Muscle of arm (tissue), 12 donors: ENCODE measurements around the gene LHFPL3. TPM values are rescaled to one million over a fixed set of nuclear protein-coding genes. Genes with fewer than 3 reads are reported as not detected.
"Not testable (repeated sequence)": the region's sequence is repeated elsewhere in the genome, so short reads cannot be mapped to it uniquely, and the experiment has no call there.

Experiments
- DNase-seq: peaks from one replicate; pipeline ENCODE4 v3.0.0-alpha.2; 2013
- polyA plus RNA-seq, 12 donors: library from polyadenylated mRNA; unstranded; fragments of 120-200 nt; gene quantifications; one replicate each; pipeline ENCODE4 v1.2.1, GENCODE V29; 2013; ENCODE audit not compliant: insufficient read length in 12 of 12

The LHFPL3 gene
- polyA plus RNA-seq, 12 donors, result 0.10 to 0.33 (median 0.14) TPM; not detected in 8

DNA sequence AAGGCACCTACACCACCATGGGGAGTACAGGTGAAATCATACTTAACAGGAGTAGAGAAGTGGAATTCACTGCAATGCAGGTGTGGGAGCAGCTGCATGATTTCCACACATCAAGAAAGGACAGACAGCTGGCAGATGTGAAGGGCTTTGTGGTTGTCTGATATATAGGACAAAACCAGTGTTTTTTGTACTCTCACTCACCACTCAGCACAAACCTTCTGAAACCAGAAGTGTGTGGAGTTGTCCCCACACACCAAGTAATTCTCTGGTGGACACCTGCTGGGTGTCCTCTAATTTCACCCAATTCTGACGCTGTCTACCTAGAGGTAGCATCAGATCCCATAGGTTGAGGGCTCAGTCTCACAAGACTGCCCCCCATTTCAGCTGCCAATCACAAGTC lies 357.9 kb downstream of the LHFPL3 start:
- DNase-seq, result no peak

DNA sequence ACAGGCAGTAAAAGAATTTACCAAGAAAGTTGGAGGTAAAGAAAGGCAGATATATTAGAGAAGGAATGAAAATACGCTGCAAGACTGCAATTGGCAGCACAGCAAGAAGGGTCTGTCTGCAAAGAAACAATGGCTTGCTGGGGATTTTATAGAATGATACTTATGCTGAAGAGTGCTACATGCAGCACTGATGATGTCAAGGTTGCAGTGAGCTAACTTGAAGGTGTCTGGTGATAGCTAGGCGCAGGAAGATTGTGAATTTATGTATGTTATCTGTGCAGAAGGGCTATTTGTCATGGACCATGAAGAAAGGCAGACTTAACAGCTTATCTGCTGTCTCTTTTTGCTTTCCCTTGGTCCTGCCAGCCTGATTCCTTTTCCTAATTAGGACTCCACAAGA lies 366.3 kb downstream of the LHFPL3 start:
- no peak for DNase-seq

DNA sequence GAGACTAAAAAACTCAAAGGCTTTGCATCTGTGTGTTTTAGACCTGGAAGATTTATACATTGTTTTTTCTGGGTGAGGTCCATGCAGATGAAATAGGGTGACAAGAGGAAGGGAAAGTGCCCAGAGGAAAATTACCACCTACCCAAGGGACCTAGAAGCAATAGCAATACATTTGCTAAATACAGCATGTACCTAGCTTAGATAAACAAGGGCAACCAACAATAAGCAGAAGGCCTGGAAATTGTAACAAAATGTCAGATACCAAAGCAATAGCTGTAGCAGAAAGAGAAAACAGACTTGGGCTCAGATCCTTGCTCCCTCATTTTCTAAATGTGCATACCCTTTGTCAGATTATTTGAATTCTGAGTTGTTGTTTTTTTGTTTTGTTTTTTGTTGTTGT lies 367.2 kb downstream of the LHFPL3 start:
- DNase-seq, result no peak

DNA sequence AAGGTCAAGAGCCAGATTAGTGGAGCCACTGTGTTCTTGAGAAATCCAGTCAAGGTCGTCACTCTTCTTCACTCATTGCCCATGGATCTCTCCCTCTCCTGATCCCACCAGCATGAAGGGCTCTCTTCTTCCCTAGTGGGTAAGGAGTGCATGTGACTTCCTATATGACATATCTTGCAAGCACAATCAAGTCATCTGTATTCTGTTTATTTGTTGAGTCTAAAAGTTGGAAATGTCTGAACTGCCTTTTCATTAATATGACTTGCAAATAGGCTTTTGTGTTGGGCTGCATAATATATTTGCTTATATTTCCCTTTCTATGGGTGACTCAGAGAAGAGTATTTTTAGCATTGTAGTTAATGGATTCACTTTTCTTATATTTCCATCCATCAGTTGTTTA lies 371.9 kb downstream of the LHFPL3 start:
- no peak for DNase-seq

DNA sequence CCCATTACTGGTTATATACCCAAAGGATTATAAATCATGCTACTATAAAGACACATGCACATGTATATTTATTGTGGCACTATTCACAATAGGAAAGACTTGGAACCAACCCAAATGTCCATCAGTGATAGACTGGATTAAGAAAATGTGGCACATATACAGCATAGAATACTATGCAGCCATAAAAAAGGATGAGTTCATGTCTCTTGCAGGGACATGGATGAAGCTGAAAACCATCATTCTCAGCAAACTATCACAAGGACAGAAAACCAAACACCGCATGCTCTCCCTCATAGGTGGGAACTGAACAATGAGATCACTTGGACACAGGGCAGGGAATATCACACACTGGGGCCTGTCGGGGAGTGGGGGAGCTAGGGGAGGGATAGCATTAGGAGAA lies 392.6 kb downstream of the LHFPL3 start:
- DNase-seq, result not testable (repeated sequence)

DNA sequence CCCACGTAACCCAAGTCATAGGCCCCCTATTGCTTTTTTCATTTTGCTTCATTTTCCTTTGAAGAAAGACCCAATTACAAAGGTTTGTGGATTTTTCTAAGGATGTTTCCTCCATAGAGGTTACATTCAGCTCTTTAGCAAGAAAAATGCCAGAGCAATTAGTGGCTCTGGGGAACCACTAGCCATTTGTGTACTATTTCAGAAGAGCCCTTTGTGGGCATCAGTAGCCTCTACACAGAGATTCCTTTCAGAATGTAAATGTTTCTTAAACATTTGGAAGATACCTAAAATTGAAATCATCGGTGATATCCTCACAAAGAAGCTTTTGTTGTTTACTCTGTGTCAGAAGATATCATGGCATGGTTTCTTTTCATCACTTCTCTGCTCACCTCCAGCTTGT lies 394.6 kb downstream of the LHFPL3 start:
- DNase-seq, result no peak

DNA sequence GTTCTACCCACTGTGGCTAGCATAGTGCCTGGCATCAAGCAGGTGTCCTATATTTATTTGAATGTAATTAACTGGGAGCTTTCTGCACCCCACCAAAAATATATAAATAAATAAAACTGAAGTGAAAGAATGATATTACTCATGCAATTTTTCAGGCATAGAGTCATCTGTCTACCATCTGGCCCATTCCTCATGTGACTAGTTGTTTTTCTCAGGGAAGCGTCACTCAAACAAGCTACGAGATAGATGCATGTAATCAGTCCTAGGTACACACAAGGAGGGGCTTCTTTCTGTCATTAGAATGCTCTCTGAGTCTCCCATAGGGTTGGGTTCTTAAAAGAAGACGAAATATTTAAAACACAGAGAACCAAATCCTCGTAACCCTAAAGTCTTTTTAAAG lies 430.1 kb downstream of the LHFPL3 start:
- no peak for DNase-seq

DNA sequence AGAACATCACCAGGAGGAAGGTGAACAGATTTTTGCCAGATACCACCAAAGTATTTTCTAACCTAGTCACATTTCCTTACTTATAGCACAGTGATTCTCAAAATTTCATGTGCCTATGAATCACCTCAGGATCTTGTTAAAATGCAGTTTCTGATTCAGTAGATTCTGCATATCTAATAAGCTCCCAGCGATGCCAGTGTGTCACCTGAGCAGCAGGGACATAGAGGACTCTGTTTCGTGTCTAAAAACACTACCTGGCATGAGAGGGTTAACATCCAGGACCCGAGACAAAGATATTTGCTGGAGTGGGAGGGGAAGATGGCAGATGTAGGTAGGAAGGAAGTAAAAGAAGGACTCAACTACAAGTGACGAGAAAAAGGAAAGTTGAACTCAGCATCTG lies 433.5 kb downstream of the LHFPL3 start:
- no peak for DNase-seq

DNA sequence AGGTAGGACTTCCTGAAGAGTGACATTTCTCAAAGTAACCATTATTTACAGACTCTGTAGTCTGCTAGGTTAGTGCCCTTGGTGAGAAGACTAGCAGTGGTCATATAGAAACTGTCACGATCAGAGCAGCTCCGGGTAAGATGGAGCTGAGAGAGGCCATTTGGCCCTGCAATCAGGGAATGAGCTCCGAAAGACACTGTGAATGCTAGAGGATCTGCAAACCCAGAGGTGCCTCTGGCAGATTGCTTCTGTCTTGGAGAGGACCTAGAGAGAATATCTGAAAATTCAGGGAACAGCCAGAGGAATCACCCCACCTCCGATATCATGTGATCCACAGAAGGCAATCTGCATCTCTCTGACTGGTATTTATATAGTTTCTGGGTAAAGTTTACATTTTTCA lies 438.7 kb downstream of the LHFPL3 start:
- no peak for DNase-seq

DNA sequence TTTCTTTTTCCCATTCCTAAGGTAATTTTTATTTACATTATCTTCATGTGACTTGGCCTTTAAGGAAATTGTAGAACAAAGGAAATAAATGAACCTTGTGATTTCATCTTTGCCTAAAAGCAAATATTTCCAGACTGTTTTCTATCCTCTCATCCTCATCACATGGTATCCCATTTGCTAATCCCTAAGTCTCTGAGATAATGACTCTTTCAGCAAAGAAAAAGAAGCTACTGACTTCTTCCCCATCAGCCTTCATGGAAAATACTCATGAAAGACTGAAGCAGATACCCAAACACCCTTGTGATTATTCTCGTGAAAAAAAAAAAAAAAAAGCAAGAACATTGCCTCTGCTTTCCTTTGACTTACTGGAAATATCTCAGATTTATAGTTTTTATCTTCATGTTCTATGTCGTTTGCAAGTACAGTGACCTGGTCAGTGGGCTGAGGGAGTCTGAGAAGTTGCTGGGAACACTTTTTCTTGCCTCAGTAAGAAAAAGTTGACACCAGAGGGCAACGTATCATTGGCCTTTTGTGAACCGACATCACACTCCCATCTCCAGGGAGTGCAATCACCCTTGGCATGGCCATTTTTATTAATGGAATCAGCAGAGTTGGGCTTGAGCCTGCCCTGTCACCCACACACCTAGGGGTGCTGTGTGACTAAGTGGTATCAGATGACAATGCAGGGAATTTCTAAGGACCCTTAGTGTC lies 439.6 kb downstream of the LHFPL3 start:
- no peak for DNase-seq

DNA sequence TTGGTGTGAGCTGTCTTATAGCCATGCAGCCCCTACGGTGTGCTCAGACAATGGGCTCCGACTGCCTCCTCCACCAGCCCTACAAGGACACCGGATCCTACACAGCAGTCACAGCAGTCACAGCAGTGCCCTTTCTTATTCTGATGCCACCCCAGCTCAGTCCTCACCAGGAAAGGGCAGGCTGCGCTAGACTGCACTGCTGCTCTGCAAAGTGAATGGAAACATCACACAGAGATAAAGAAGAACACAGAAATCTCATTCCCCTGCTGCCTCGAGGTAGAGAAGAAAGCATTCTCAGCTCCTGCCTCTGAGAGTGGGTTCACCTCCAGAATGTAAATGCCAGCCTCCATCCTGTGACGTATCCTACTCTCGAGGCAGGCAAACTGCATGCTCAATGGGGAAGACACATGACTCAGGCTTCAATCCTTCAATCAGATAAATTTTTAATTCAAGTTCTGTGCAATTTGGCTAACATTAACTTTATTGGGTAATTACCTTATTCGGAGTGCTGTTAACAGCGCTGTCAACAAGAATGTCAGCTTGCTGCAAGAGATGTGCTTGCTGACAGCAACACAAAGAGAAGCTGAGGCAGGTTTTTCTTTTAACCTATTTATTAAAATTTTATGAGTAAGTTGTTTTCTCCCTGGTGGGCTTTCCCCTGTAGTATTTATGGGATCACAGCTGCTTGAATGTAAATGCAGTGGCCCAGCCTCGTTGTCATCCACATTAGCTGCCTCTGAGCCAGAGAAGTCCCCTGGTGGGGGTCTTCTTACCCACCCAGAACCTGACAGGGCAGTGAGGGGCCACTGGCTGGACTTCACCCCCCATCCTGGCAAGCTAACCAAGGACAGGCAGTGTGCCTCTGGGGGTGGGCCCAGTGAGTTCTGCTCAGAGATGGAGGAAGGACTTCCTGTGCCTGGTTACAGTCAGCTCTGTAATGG lies 444.3 kb downstream of the LHFPL3 start:
- DNase-seq, result no peak

DNA sequence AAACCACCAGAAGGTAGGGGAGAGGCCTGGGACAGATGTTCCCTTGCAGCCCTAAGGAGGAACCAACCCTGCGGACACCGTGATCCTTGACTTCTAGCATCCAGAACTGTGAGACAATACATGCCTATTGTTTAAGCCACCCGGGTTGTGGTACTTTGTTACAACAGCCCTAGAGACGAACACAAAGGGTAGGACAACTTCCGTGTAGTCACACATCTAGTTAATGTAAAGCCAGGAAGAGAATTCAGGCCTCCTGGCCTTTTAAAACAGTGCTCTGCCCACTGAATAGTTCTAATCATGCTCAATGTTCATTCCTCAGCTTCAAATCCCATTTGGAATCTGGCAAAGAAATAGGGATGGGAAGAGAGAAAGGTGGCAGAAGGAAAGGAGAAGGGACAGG lies 445.4 kb downstream of the LHFPL3 start:
- no peak for DNase-seq

DNA sequence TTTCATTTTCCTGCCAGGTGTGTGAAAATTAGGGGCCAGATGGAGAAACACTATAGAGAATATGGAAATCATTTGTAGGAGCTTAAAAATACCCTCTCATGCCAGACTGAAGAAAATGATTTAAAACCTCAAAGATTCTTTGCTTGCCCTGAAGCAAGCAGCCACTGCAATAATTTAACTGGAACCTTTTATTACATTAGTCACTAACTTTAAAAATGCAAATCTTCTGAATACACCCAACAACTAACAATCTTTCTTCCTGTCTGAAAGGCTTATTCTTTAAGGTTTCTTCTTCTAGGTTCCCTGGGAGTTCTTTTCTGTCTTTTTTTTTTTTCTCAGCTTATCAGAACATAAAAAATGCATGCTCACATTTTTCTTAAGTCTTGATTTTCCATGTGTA lies 447.1 kb downstream of the LHFPL3 start:
- no peak for DNase-seq

DNA sequence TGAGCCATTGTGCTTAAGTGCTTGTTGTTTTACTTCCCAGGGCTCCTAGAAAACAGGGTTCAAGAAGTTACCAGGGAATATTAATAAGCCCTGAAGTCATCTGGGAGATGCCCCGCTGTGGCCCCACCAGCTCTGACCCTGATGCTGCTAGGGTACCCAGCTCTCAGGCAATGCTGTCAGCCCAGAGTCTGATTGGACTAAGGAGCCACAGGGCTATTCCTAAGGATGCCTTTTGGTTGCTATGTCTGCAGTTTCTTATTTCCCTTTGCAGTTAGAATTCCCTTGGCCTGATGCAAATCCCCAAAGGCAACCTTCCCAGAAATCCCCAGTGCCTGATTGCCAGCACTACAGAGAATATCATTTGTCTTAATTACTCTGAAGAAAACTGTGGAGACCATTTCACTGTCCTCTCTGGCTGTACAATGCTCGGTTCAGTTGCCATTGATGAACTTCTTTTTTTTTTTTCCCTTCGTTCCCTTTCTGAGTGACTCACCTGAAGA lies 448.9 kb downstream of the LHFPL3 start:
- no peak for DNase-seq

DNA sequence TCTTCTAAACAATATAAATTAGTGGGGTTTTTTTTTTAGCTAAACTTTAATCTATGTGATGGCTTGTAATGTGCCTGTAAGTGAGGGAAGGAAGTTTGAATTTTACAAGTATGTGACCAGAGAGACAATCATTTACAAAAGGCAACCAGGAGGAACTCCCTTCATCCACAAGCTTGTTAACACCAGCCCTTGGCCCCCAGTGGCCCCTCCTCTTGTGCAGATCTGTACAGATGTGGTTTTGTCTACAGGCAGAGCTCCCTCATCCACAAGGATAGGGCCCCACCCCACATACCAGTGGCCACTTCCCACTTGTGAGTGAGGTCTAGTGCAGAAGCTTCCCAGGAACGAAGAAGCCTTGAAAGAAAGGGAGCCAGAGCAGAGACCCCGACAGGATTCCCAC lies 451.5 kb downstream of the LHFPL3 start:
- no peak for DNase-seq

DNA sequence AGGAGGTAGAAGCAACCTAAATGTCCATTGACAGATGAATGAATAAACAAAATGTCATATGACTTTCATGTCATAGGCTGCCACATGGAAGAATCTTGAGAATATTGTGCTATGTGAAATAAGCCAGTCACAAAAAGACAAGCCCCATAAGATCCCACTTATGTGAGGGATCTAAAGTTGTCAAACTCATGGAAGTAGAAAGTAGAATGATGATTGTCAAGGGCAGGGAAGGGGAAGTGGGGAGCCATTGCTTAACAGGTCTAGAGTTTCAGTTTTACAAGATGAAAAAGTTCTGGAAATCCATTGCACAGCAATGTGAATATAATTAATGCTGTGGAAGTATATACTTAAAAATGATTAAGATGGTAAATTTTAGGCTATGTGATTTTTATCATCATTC lies 456.3 kb downstream of the LHFPL3 start:
- no peak for DNase-seq

DNA sequence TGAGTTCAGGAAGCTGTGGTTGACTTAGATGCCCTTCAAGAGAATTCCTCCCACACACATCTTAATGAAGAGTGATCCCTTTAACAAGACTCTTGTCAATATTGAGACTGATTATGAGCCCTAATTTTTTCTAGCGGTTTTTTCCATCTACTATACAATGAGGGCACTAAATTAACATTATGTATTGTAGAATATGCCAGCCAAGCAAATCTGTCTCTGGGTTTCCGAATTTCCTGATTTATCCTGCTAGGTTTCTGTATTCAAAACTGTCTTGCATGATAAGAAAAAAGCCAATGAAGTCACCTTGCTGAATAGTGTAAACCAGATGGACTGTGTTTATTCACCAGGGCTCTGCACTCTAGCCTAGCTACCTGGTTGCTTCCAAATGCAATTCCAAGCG lies 461.4 kb downstream of the LHFPL3 start:
- DNase-seq, result no peak

DNA sequence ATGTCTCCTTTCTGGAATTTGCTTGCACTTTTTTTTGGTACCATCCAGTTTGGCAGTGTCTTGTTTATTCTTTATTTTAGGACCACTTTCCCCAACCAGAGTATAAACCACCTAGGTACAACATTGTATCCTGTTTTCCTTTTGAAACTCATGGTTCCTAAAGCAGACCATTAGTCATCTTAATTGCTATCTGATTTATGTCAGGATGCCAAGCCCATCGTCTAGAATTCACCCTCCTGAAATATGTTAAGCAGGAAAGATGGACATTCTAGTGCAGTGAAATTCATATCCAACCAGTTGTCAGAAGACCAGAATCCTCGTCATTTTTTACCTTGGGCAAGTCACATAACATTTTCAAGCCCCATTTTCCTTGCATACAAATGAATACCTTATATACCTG lies 462.0 kb downstream of the LHFPL3 start:
- DNase-seq, result no peak

DNA sequence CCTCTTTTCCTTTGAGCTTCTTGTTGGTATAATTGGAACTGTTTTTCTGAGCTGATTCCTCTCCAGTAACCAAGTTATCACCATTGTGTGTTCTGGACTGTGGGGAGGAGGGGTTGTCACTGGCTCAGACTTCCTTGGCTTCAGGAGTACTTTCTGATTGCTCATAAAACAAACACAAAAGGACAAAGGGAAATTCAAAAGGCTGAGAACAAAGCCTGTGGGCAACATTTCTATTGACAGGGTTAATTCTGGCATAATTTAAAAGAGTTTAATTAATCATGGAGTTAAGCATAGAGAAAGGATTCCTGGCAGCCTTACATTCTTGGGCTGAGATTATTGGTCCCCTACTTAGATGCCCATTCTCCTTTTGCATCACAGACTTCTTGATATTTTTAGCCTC lies 462.7 kb downstream of the LHFPL3 start:
- DNase-seq, result no peak

DNA sequence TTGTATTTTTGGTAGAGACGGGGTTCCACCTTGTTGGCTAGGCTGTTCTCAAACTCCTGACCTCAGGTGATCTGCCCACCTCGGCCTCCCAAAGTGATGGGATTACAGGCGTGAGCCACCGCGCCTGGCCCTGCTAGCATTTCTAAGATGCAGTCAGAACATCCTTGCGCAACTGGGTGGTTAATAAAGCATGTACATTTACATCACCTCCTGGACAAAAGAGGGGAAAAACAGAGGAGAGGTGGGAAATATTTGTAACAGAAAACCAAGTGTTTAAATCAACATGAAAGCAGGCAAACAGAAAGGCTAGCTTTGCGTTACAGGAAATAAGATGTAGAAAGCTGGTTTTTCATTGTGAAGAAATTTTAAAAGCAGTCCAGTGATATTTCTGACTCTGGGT lies 464.7 kb downstream of the LHFPL3 start:
- DNase-seq, result no peak

DNA sequence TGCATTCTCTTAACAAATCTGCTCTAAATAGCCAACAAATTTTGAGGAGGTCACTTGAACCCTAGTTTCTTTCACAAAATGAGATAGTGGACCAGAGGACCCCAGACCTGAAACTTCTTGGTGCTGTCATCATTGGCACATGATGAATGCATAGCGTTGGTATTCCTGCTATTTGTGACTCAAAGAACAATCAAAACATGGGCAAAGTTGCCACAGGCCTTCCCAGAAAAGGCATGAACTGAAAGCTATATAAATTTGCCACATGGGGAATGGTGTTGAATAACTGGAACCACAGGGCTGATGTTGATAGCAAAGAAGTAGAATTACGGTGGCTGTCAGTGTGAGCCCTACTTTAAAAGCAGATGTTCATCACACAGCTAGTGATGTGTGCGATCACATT lies 465.8 kb downstream of the LHFPL3 start:
- no peak for DNase-seq

DNA sequence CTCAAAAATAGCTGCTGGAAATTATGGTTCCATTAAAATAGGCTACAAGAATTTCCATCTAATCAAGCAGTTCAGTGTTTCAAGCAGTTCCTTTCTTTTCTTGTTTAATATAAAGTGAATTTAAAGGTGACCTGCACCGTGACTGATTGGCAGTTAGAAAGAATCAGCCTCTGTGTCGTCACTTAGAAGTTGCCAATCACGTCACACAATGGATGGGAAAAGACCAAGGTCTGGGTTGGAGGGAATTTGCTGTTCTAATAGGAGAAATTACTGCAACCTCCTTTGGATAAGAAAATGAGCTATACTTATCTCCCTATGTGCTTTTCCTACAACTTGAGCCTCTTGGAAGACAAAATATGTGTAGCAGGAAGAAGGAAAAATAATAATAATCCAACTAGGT lies 466.2 kb downstream of the LHFPL3 start:
- DNase-seq, result no peak

DNA sequence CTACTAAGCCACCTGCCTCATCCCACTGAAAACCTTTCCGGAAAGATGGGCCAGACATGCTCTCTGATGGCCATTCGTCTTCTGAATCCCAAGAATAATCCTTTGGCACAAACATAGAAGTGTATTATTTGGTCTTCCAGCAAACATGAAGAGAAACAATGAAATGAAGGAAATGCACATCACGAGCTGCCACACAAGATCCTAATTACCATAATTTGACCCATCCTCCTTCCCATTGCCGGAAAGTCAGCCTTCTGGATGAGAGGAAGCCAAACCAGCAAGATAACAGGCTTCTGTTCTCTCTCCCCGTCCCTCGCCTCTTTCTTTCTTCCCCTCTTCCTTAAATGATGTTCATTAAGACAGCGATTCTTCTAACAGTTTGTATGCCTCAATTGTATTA lies 466.7 kb downstream of the LHFPL3 start:
- DNase-seq, result no peak
